ENCODE results near the gene UBA7. TPM values are rescaled to one million over a fixed set of nuclear protein-coding genes. Genes with fewer than 3 reads are reported as not detected.

The UBA7 gene
- total RNA-seq, 1 experiment from 2014 or later: 12.5 TPM

DNA sequence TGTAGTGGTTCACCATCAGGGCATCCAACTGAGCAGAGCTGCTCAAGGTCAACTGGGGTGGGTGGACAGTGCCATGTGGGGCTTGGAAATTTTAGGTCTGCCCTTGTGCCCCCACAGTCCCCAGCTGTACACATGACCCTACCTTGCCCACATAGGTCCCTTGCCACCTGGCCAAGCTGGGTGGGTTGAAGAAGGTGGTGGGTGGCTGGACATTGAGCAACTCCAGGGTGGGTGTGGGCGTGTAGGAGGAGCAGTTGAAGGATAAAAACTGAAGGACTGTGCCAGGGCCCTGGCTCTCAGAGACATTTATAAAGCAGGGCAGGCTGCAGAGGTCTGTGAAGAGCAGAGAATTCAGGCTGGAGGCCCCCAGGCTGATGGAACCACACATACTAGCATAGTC is 14.6 kb downstream of the UBA7 start:
- intact Hi-C loops (cut with micrococcal nuclease; ENCODE audit: unreplicated experiment): no loop called here
- POLR2A ChIA-PET: no interaction called here
- TF ChIP-seq, protein P1, sequence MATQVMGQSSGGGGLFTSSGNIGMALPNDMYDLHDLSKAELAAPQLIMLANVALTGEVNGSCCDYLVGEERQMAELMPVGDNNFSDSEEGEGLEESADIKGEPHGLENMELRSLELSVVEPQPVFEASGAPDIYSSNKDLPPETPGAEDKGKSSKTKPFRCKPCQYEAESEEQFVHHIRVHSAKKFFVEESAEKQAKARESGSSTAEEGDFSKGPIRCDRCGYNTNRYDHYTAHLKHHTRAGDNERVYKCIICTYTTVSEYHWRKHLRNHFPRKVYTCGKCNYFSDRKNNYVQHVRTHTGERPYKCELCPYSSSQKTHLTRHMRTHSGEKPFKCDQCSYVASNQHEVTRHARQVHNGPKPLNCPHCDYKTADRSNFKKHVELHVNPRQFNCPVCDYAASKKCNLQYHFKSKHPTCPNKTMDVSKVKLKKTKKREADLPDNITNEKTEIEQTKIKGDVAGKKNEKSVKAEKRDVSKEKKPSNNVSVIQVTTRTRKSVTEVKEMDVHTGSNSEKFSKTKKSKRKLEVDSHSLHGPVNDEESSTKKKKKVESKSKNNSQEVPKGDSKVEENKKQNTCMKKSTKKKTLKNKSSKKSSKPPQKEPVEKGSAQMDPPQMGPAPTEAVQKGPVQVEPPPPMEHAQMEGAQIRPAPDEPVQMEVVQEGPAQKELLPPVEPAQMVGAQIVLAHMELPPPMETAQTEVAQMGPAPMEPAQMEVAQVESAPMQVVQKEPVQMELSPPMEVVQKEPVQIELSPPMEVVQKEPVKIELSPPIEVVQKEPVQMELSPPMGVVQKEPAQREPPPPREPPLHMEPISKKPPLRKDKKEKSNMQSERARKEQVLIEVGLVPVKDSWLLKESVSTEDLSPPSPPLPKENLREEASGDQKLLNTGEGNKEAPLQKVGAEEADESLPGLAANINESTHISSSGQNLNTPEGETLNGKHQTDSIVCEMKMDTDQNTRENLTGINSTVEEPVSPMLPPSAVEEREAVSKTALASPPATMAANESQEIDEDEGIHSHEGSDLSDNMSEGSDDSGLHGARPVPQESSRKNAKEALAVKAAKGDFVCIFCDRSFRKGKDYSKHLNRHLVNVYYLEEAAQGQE (IDR thresholded peaks at IDR 0.05; ENCODE audit: insufficient read depth in 1 of 2, low read depth in 2 of 2, low read length in 1 of 2): no peak
- TF ChIP-seq POLR2AphosphoS5 (IDR thresholded peaks at IDR 0.05; ENCODE audit: low read depth, low read length) (no peak), TCF7L2 (IDR thresholded peaks at IDR 0.05; ENCODE audit: low read depth, low read length) (no peak), SIN3A (IDR thresholded peaks at IDR 0.05; ENCODE audit: borderline replicate concordance, insufficient read depth, low read depth, low read length) (no peak)
- TF ChIP-seq, protein P2, sequence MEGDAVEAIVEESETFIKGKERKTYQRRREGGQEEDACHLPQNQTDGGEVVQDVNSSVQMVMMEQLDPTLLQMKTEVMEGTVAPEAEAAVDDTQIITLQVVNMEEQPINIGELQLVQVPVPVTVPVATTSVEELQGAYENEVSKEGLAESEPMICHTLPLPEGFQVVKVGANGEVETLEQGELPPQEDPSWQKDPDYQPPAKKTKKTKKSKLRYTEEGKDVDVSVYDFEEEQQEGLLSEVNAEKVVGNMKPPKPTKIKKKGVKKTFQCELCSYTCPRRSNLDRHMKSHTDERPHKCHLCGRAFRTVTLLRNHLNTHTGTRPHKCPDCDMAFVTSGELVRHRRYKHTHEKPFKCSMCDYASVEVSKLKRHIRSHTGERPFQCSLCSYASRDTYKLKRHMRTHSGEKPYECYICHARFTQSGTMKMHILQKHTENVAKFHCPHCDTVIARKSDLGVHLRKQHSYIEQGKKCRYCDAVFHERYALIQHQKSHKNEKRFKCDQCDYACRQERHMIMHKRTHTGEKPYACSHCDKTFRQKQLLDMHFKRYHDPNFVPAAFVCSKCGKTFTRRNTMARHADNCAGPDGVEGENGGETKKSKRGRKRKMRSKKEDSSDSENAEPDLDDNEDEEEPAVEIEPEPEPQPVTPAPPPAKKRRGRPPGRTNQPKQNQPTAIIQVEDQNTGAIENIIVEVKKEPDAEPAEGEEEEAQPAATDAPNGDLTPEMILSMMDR (IDR thresholded peaks at IDR 0.05): no peak
- in situ Hi-C loops (cut with HindIII; ENCODE audit: low pct_unique_long_range_greater_than_20kb, low sequenced_read_pairs): no loop called here
- no peak overlapping the region for H3K27ac ChIP-seq (ENCODE audit: low read length)
- no peaks in the 10 kb centered on the region for H3K36me3 ChIP-seq (ENCODE audit: control insufficient read depth, insufficient read depth, low read length)
- H3K4me1 ChIP-seq (ENCODE audit: control insufficient read depth, insufficient read depth, low read length): no peaks in the 10 kb centered on the region
- no peak for DNase-seq (ENCODE audit: low read depth, low spot score)
- CTCF ChIA-PET: no interaction called here
- BruUV-seq (replicated peaks): no TSS peak
- no peaks in the 10 kb centered on the region for H3K9me3 ChIP-seq (ENCODE audit: control insufficient read depth, insufficient read depth, low read depth, low read length)
- no peaks in the 10 kb centered on the region for H3K27me3 ChIP-seq (ENCODE audit: control insufficient read depth, insufficient read depth, low read length)
- no peak for ATAC-seq
- H3K4me3 ChIP-seq (ENCODE audit: low read depth in 2 of 2, low read length in 2 of 2): no peak overlapping the region

DNA sequence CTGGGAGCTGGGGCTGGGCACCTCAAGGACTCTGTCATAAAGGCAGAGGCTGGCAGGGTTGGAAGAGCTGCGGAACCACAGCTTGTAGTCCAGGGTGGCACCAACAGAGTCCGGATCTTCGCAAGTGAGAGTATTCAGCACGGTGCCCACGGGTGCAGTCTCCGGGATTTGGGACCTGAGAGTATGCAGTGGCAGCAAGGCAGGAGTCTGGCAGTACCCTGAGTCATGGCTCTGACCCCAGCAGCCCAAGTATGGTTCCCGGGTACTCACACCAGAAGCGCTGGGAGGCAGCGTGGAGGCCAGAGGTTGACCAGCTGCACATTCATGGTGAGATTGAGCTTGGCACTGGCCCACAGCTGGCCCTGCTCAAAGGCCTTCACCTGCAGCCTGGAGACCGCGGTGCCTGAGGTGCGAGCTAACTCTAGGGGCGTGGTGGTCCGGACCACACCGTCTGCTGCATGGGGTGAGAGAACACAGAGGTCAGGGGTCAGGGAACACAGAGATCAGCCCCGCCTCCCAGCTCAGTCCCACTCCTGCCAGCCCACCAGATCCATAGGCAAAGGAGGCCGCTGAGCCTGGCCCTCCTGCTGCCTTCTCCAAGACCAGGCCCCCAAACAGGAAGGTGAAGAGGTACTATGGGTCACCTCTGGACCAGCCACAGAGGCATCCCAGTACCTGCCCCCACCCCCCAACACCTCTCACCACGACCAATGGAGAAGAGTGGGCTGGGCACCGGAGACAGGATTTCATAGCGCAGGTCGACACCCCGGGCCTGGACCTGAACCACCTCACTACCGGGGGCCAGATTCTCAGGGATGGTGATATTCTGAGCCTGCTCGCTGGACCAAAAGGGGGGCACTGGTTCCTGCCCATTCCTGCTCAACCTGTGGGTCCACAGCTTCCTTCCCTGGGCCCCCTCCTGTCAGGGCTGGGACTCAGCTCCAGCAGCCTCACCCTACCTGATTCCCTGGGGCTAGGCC is 18.5 kb downstream of the UBA7 start:
- H3K4me1 ChIP-seq (ENCODE audit: control insufficient read depth, insufficient read depth, low read length): no peaks in the 10 kb centered on the region
- no peak overlapping the region for H3K4me3 ChIP-seq (ENCODE audit: low read depth in 2 of 2, low read length in 2 of 2)
- DNase-seq (ENCODE audit: low read depth, low spot score): no peak
- BruUV-seq (replicated peaks): no TSS peak
- in situ Hi-C loops (cut with HindIII; ENCODE audit: low pct_unique_long_range_greater_than_20kb, low sequenced_read_pairs): no loop called here
- POLR2A ChIA-PET: no interaction called here
- CTCF ChIA-PET: no interaction called here
- TF ChIP-seq TCF7L2 (IDR thresholded peaks at IDR 0.05; ENCODE audit: low read depth, low read length) (no peak), POLR2AphosphoS5 (IDR thresholded peaks at IDR 0.05; ENCODE audit: low read depth, low read length) (no peak), SIN3A (IDR thresholded peaks at IDR 0.05; ENCODE audit: borderline replicate concordance, insufficient read depth, low read depth, low read length) (no peak)
- TF ChIP-seq, protein P1 (IDR thresholded peaks at IDR 0.05; ENCODE audit: insufficient read depth in 1 of 2, low read depth in 2 of 2, low read length in 1 of 2): no peak
- TF ChIP-seq, protein P2 (IDR thresholded peaks at IDR 0.05): no peak
- H3K27me3 ChIP-seq (ENCODE audit: control insufficient read depth, insufficient read depth, low read length): no peaks in the 10 kb centered on the region
- ATAC-seq: no peak
- H3K36me3 ChIP-seq (ENCODE audit: control insufficient read depth, insufficient read depth, low read length): no peaks in the 10 kb centered on the region
- no peaks in the 10 kb centered on the region for H3K9me3 ChIP-seq (ENCODE audit: control insufficient read depth, insufficient read depth, low read depth, low read length)
- intact Hi-C loops (cut with micrococcal nuclease; ENCODE audit: unreplicated experiment): no loop called here
- H3K27ac ChIP-seq (ENCODE audit: low read length): no peak overlapping the region

Measured in Panc1 (cell line).